ENCODE data around the gene JAG2. TPM values are rescaled to one million over a fixed set of nuclear protein-coding genes. Genes with fewer than 3 reads are reported as not detected.

The JAG2 gene
- total RNA-seq, 6 experiments from 2014 or later = 1.1 to 3.5 (median 1.2) TPM

DNA sequence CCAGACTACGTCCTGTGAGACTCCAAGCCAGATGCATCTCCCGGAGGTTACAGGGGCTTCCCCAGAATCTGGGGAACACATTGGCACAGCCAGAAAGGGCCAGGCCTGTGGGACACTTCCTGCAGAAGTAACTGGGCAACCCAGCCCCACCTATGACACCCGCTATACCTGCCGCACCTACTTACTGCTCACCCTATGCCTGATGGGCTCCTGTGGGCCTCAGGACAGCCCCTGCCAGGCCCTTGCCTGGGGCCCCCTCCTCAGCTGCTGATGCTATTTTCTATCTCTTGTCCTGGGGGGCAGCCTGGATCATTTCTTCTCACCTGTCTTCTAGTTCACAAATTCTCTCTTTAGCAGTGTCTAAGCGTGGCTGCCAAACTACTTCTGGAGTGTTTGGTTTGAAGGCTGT is 28.7 kb downstream of the JAG2 start:
- DNase-seq (peak in 2 of 3 donors; percentile 13 to 15), ATAC-seq (no peak)
- Histone ChIP-seq H3K4me1 (no peaks in the 10 kb centered on the region), H3K27me3 (no peaks in the 10 kb centered on the region), H3K9me3 (peaks cover 0 to 9% (median 0%) of the 10 kb centered on the region in 4 donors), H3K4me3 (no peak overlapping the region), H3K27ac (no peak overlapping the region), H3K36me3 (no peaks in the 10 kb centered on the region)
- no peak for TF ChIP-seq POLR2A (IDR thresholded peaks at IDR 0.05)
- TF ChIP-seq, protein P1, sequence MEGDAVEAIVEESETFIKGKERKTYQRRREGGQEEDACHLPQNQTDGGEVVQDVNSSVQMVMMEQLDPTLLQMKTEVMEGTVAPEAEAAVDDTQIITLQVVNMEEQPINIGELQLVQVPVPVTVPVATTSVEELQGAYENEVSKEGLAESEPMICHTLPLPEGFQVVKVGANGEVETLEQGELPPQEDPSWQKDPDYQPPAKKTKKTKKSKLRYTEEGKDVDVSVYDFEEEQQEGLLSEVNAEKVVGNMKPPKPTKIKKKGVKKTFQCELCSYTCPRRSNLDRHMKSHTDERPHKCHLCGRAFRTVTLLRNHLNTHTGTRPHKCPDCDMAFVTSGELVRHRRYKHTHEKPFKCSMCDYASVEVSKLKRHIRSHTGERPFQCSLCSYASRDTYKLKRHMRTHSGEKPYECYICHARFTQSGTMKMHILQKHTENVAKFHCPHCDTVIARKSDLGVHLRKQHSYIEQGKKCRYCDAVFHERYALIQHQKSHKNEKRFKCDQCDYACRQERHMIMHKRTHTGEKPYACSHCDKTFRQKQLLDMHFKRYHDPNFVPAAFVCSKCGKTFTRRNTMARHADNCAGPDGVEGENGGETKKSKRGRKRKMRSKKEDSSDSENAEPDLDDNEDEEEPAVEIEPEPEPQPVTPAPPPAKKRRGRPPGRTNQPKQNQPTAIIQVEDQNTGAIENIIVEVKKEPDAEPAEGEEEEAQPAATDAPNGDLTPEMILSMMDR (IDR thresholded peaks at IDR 0.05) = no peak
- WGBS (ENCODE audit: insufficient coverage, low coverage, low lambda C conversion rate, missing lambda C conversion rate) = 90% methylated on average over 1 of the region's 5 CpGs
- intact Hi-C loops (cut with DNase I) = no loop called here

DNA sequence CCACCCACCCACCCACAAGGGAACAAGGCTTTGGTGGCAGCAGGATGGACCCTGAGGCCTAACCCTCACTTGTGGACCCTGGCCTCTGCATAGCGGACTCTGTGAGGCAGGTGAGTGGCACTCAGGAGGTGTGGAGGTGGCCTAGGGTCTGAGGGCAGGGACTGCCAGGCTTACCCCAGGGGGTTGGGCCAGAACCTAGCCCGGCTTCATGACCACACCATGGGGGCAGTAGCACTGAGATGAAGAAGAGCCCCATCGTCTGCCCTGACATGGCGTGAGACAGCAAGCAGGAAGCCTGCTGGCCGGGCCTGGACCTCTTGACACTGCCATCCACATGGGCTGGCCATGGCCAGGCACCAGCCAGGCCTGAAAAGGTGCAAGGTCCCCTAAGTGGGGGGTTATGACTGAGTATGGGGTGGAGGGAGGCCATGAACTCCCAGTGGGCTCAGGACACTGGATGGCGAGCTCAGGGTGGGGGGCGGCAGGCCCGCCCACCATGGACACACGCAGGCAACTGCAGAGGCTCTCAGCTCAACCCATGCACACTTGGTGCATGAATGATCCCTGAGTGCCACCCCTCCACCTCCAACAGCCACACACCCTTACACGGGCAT is 29.3 kb downstream of the JAG2 start:
- H3K27me3 ChIP-seq = no peaks in the 10 kb centered on the region
- H3K4me3 ChIP-seq = no peak overlapping the region
- H3K27ac ChIP-seq = no peak overlapping the region
- DNase-seq (peak in 2 of 3 donors; percentile 24 to 28), ATAC-seq (no peak)
- TF ChIP-seq, protein P1 (IDR thresholded peaks at IDR 0.05) = no peak
- no peak for TF ChIP-seq POLR2A (IDR thresholded peaks at IDR 0.05)
- no peaks in the 10 kb centered on the region for H3K36me3 ChIP-seq
- intact Hi-C loops (cut with DNase I) = no loop called here
- H3K9me3 ChIP-seq = peaks cover 0 to 9% (median 0%) of the 10 kb centered on the region in 4 donors
- no peaks in the 10 kb centered on the region for H3K4me1 ChIP-seq
- no CpG with 5 or more reads among the region's 10 CpGs for WGBS (ENCODE audit: insufficient coverage, low coverage, low lambda C conversion rate, missing lambda C conversion rate)

DNA sequence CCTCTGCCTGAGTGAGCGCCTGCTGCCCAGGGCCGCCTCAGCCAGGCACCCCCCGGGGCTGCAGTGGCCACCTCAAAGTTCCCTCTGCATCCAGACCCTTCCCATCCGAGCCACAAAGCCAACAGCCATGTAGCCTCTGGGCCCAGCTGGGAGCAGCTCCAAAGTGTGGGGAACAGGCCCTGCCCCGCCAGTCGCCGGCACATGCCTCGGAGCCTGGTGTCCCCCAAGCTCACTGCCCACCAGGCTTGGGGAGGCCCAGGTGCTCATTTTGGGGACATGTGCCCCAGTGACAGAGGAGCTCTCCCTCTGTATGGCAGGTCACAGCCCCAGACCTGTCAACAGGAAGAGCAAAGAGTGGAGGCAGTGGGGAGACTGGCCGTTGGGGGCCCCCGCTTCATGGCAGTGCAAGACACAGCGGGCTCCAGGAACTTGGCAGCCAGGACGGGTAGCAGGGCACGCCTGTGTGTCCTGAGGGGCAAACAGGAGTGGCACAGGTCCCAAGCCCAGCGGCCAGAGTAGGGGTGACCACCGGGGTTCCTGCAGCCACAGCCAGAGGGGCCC is 29.9 kb downstream of the JAG2 start:
- H3K36me3 ChIP-seq = no peaks in the 10 kb centered on the region
- H3K9me3 ChIP-seq = peaks cover 0 to 9% (median 0%) of the 10 kb centered on the region in 4 donors
- intact Hi-C loops (cut with DNase I) = no loop called here
- peak in 1 of 4 donors; percentile 5 for ATAC-seq
- TF ChIP-seq, protein P1 (IDR thresholded peaks at IDR 0.05) = no peak
- TF ChIP-seq POLR2A (IDR thresholded peaks at IDR 0.05) = no peak
- DNase-seq = peak in 2 of 3 donors; percentile 27 to 35
- no peaks in the 10 kb centered on the region for H3K27me3 ChIP-seq
- no peak overlapping the region for H3K4me3 ChIP-seq
- H3K4me1 ChIP-seq = no peaks in the 10 kb centered on the region
- no peak overlapping the region for H3K27ac ChIP-seq
- WGBS (ENCODE audit: insufficient coverage, low coverage, low lambda C conversion rate, missing lambda C conversion rate) = 93% methylated on average over 3 of the region's 15 CpGs

DNA sequence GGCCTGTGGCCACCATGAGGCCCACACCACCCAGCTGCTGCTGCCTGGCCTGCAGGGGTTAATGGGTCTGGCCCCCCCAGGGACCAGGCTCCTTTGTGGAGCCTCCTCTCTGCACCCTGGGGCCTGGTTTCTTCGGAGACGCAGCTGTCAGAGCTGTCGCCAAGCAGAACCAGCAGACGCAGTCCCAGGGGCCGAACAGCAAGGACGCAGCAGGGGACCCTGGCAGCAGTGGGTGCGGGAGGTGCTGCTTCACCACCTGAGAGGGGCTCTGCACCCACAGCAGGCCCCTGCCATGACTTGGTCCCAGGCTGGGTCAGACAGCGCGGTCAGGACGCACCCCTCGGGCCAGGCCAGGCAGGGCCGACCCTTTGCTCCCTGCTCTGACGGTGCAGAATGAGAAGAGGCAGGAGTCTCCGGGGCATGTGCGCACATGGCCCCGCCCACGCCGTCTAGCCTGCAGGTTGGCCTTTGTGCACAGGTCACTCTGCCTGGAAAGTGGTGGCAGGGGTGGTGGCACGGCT is 30.5 kb downstream of the JAG2 start:
- Histone ChIP-seq H3K9me3 (peaks cover 0 to 9% (median 0%) of the 10 kb centered on the region in 4 donors), H3K27me3 (no peaks in the 10 kb centered on the region), H3K4me3 (no peak overlapping the region), H3K4me1 (no peaks in the 10 kb centered on the region), H3K36me3 (no peaks in the 10 kb centered on the region), H3K27ac (no peak overlapping the region)
- ATAC-seq (peak in 3 of 4 donors; percentile 18 to 53 (median 21)), DNase-seq (peak; percentile 19 to 49 (median 44))
- intact Hi-C loops (cut with DNase I) = no loop called here
- WGBS (ENCODE audit: insufficient coverage, low coverage, low lambda C conversion rate, missing lambda C conversion rate) = 60% methylated on average over 2 of the region's 19 CpGs
- TF ChIP-seq, protein P1 (IDR thresholded peaks at IDR 0.05) = no peak
- TF ChIP-seq POLR2A (IDR thresholded peaks at IDR 0.05) = no peak
